Spleen (tissue), 11 donors: ENCODE results near the gene SBSN. TPM values are rescaled to one million over a fixed set of nuclear protein-coding genes. Genes with fewer than 3 reads are reported as not detected.

Experiments used
- DNase-seq: peaks from one replicate; pipeline ENCODE4 v3.0.0-alpha.2; 2020
- H3K27ac ChIP-seq, 8 donors: fragments of 200-600 bp; sonication (generic) in 7 of 8; 1 replicate in 4 of 8; 2 replicates in 4 of 8; pipeline versions ENCODE4 v1.5.0 to v1.8.0; 2016 to 2021; ENCODE audit warnings: inconsistent platforms in 4 of 8, mild to moderate bottlenecking in 4 of 8, moderate library complexity in 1 of 8
- H3K27me3 ChIP-seq, 7 donors: fragments of 200-600 bp; sonication (generic) in 6 of 7; replicated peaks in 1 of 7; 1 replicate in 4 of 7; 2 replicates in 3 of 7; pipeline versions ENCODE4 v1.5.0 to v1.8.0; 2016 to 2021; ENCODE audit warnings: inconsistent platforms in 3 of 7, mild to moderate bottlenecking in 1 of 7
- H3K36me3 ChIP-seq, 6 donors: fragments of 200-600 bp; sonication (generic) in 5 of 6; 1 replicate in 4 of 6; 2 replicates in 2 of 6; pipeline versions ENCODE4 v1.5.0 to v1.8.0; 2016 to 2021; ENCODE audit warnings: inconsistent platforms in 2 of 6
- H3K4me1 ChIP-seq, 6 donors: fragments of 200-600 bp; sonication (generic) in 5 of 6; 1 replicate in 3 of 6; 2 replicates in 3 of 6; pipeline versions ENCODE4 v1.5.0 to v1.8.0; 2016 to 2021; ENCODE audit warnings: inconsistent platforms in 3 of 6
- H3K4me3 ChIP-seq, 8 donors: fragments of 200-600 bp; sonication (generic) in 7 of 8; 1 replicate in 4 of 8; 2 replicates in 4 of 8; pipeline versions ENCODE4 v1.5.0 to v1.8.0; 2016 to 2021; ENCODE audit warnings: inconsistent platforms in 4 of 8, mild to moderate bottlenecking in 4 of 8, moderate library complexity in 2 of 8
- H3K9me3 ChIP-seq, 8 donors: fragments of 200-600 bp; sonication (generic) in 7 of 8; 1 replicate in 4 of 8; 2 replicates in 4 of 8; pipeline versions ENCODE4 v1.5.0 to v1.8.0; 2016 to 2021; ENCODE audit warnings: inconsistent platforms in 4 of 8
- CTCF ChIP-seq, 11 experiments: fragments of 200-600 bp in 7 of 11; fragments of 450-650 bp in 4 of 11; sonication (generic) in 4 of 11; IDR thresholded peaks in 8 of 11; conservative IDR thresholded peaks in 3 of 11; 1 replicate in 7 of 11; 2 replicates in 4 of 11; pipeline versions ENCODE4 v1.4.0 to v1.8.0; 2016 to 2021; ENCODE audit warnings: antibody characterized with exemption in 11 of 11, inconsistent platforms in 4 of 11, mild to moderate bottlenecking in 1 of 11
- POLR2A ChIP-seq, 3 donors: fragments of 450-650 bp; IDR thresholded peaks; one replicate each; pipeline ENCODE4 v1.5.1; 2017; ENCODE audit warnings: antibody characterized with exemption in 3 of 3, mild to moderate bottlenecking in 1 of 3
- POLR2AphosphoS5 ChIP-seq, 3 donors: sonication (generic); formaldehyde crosslinking; IDR thresholded peaks; one replicate each; pipeline ENCODE4 v1.5.1; 2017; ENCODE audit warnings: antibody characterized with exemption in 3 of 3
- WGBS, 5 donors: extraction: QIAGEN DNeasy Blood & Tissue Kit in 3 of 5; methylation state at CpG; one replicate each; pipeline versions ENCODE4 v1.1.5 to v1.1.7; 2013 to 2018; 5-methylcytosine and 5-hydroxymethylcytosine counted together
- intact Hi-C: fragments of 100-400 bp; cut with DNase I; formaldehyde crosslinking; loops from one replicate; pipeline ENCODE4 v1.15.0; 2023; ENCODE audit warnings: low total_unique reads
- polyA plus RNA-seq, 3 donors: library from polyadenylated mRNA; stranded (reverse); fragments of 200-250 nt; gene quantifications; one replicate each; pipeline ENCODE4 v1.2.1, GENCODE V29; 2013
- total RNA-seq, 7 donors: library from RNA; depleted of rRNA in 3 of 7; stranded (reverse); fragments of >200 nt in 3 of 7; fragmentation: NEBNext Ultra II Directional in 4 of 7; extraction: Animal tissue kit (Norgen Biotek cat#: 25700) in 4 of 7; gene quantifications; one replicate each; pipeline versions ENCODE4 v1.1.0 to v1.2.1, GENCODE V29; 2016 to 2021
- donor health status: healthy with polysubstance abuse.
- donor health status: DM: no; HTN: no; CAD: no; lungs with moderate emphysema.
- donor health status: DM: no; HTN: no; CAD: no.
- donor health status: Bipolar disorder and iron deficiency.
- donor health status: healthy.
- donor health status: DM: no; HTN: no; CAD: no.
- donor health status: DM: yes; HTN: yes; CAD: no.

Gene SBSN
- total and polyA plus RNA-seq, 10 donors, result 0.05 to 0.33 (median 0.19) TPM; not detected in 7

GRCh38 chr19:35495107-35496064, 32.7 kb downstream of the SBSN start:
- Histone ChIP-seq H3K27me3 (peaks cover 0 to 40% (median 0%) of the 10 kb centered on the region in 7 donors), H3K4me1 (peaks cover 0 to 11% (median 7%) of the 10 kb centered on the region in 6 donors), H3K36me3 (no peaks in the 10 kb centered on the region), H3K9me3 (no peaks in the 10 kb centered on the region), H3K4me3 (peak overlapping the region in 1 of 8 donors; percentile 42), H3K27ac (no peak overlapping the region)
- DNase-seq, result peak; percentile 92
- TF ChIP-seq POLR2A (IDR thresholded peaks at IDR 0.05) (no peak), CTCF (IDR thresholded peaks at IDR 0.05 in 8 of 11, conservative IDR thresholded peaks at IDR 0.05 in 3 of 11) (peak; percentile 94 to 99 (median 98)), POLR2AphosphoS5 (IDR thresholded peaks at IDR 0.05) (peak in 2 of 3 donors; percentile 46 to 52)
- WGBS, 5 donors, result 26 to 30% (median 28%) methylated on average over 27 to 30 of the region's 30 CpGs
- intact Hi-C loops, result loop anchor here (10.0 kb wide), 1 partner anchor 141 kb away; the partner anchor contains the start of gene FFAR3

GRCh38 chr19:35493971-35494370, 34.1 kb downstream of the SBSN start:
- H3K9me3 ChIP-seq, result no peaks in the 10 kb centered on the region
- peaks cover 0 to 54% (median 0%) of the 10 kb centered on the region in 7 donors for H3K27me3 ChIP-seq
- intact Hi-C loops, result loop anchor here (10.0 kb wide), 1 partner anchor 139 kb away; the partner anchor contains the start of gene FFAR3
- TF ChIP-seq POLR2AphosphoS5 (IDR thresholded peaks at IDR 0.05), result no peak
- no peak for TF ChIP-seq POLR2A (IDR thresholded peaks at IDR 0.05)
- no peak for TF ChIP-seq CTCF (IDR thresholded peaks at IDR 0.05 in 8 of 11, conservative IDR thresholded peaks at IDR 0.05 in 3 of 11)
- no peak overlapping the region for H3K4me3 ChIP-seq
- peaks cover 0 to 11% (median 7%) of the 10 kb centered on the region in 6 donors for H3K4me1 ChIP-seq
- no peak for DNase-seq
- WGBS, 5 donors, result 84 to 96% (median 90%) methylated on average over 8 to 9 of the region's 9 CpGs
- no peaks in the 10 kb centered on the region for H3K36me3 ChIP-seq
- H3K27ac ChIP-seq, result no peak overlapping the region

- H3K4me1 ChIP-seq, result peaks cover 0 to 11% (median 7%) of the 10 kb centered on the region in 6 donors
- TF ChIP-seq POLR2A (IDR thresholded peaks at IDR 0.05) (no peak), CTCF (IDR thresholded peaks at IDR 0.05 in 8 of 11, conservative IDR thresholded peaks at IDR 0.05 in 3 of 11) (no peak), POLR2AphosphoS5 (IDR thresholded peaks at IDR 0.05) (no peak)
- H3K27ac ChIP-seq, result no peak overlapping the region
- WGBS, 5 donors, result 82 to 95% (median 89%) methylated on average over 6 to 9 of the region's 9 CpGs
- intact Hi-C loops, result loop anchor here (10.0 kb wide), 1 partner anchor 137 kb away; the partner anchor contains the start of gene FFAR3
- peaks cover 0 to 50% (median 0%) of the 10 kb centered on the region in 7 donors for H3K27me3 ChIP-seq
- no peaks in the 10 kb centered on the region for H3K9me3 ChIP-seq
- H3K4me3 ChIP-seq, result no peak overlapping the region
- no peak for DNase-seq
- no peaks in the 10 kb centered on the region for H3K36me3 ChIP-seq
These were observed 36.2 kb downstream of the SBSN start for GRCh38 chr19:35491836-35492360.
